Activated naive CD8-positive, alpha-beta T cell treated with anti-CD3 and anti-CD28 coated beads, Interleukin-2, amount 10 ng/mL, durations not matched to agents 7 days and 5 days (primary cell): ENCODE measurements around the gene ZDBF2. TPM values are rescaled to one million over a fixed set of nuclear protein-coding genes. Genes with fewer than 3 reads are reported as not detected.
A peak's percentile ranks its signal among the peaks of the same experiment; 100 is the strongest.
"Not testable (repeated sequence)": the region's sequence is repeated elsewhere in the genome, so short reads cannot be mapped to it uniquely, and the experiment has no call there.

Experiments used
- ATAC-seq: fragments of 150-1000 bp; cut with Tn5 transposase; one replicate; pipeline ENCODE4 v1.10.0; 2021; ENCODE audit warnings: low read depth, moderate library complexity
- POLR2A ChIA-PET: fragments of 350-600 bp; sonication (Branson Sonifier 250); formaldehyde crosslinking; loops from one replicate; lab custom pipeline; 2021; ENCODE audit warnings: antibody characterized with exemption; lab: Charles Lee
- DNase-seq: peaks from one replicate; pipeline ENCODE4 v3.0.0; 2021
- H3K27ac Mint-ChIP-seq: one replicate; pipeline ENCODE4 v1.8.0; 2022; ENCODE audit warnings: mild to moderate bottlenecking, mixed read lengths
- H3K27me3 Mint-ChIP-seq: one replicate; pipeline ENCODE4 v1.8.0; 2022; ENCODE audit warnings: mild to moderate bottlenecking, moderate library complexity, mixed read lengths
- H3K36me3 Mint-ChIP-seq: one replicate; pipeline ENCODE4 v1.8.0; 2021; ENCODE audit warnings: mild to moderate bottlenecking, mixed read lengths
- H3K4me1 Mint-ChIP-seq: one replicate; pipeline ENCODE4 v1.8.0; 2021; ENCODE audit warnings: mixed read lengths
- H3K4me3 Mint-ChIP-seq: one replicate; pipeline ENCODE4 v1.8.0; 2022; ENCODE audit warnings: mild to moderate bottlenecking, moderate library complexity, mixed read lengths
- H3K9me3 Mint-ChIP-seq: one replicate; pipeline ENCODE4 v1.8.0; 2021; ENCODE audit warnings: mixed read lengths
- total RNA-seq, 2 experiments: library from RNA; stranded (reverse); gene quantifications; one replicate each; pipeline ENCODE4 v1.2.3, GENCODE V29; 2021

The ZDBF2 gene
- 10 to 100 TPM; 10.7 to 12.8 TPM for total RNA-seq

GRCh38 chr2:206274434-206275311, at the start of gene ZDBF2:
Gene ZDBF2 (plus strand): TSS chr2:206274663. CDS start chr2:206281850, 7,187 bp downstream.
- peaks cover 54% of the 10 kb centered on the region for H3K27me3 Mint-ChIP-seq

GRCh38 chr2:206225435-206226232, 48.8 kb upstream of the ZDBF2 start:
- H3K4me1 Mint-ChIP-seq = peaks cover 3% of the 10 kb centered on the region
- H3K36me3 Mint-ChIP-seq = no peaks in the 10 kb centered on the region
- DNase-seq (no peak), ATAC-seq (no peak)
- no peaks in the 10 kb centered on the region for H3K9me3 Mint-ChIP-seq
- peaks cover 8% of the 10 kb centered on the region for H3K27me3 Mint-ChIP-seq
- POLR2A ChIA-PET = no interaction called here
- H3K4me3 Mint-ChIP-seq = no peak overlapping the region
- no peak overlapping the region for H3K27ac Mint-ChIP-seq

More at GRCh38 chr2:206274434-206275311, at the start of gene ZDBF2:
- Mint-ChIP-seq H3K36me3 (no peaks in the 10 kb centered on the region), H3K27ac (peak within 1 kb of the TSS; percentile 79), H3K4me3 (peak within 1 kb of the TSS; percentile 88), H3K4me1 (peaks cover 14% of the 10 kb centered on the region), H3K9me3 (no peaks in the 10 kb centered on the region)
- DNase-seq = peak; percentile 76
- peak; percentile 87 for ATAC-seq
- POLR2A ChIA-PET = interaction anchor here (0.5 to 1.3 kb wide), 2 partner anchors 24 to 114 kb away, joined by 4 read pairs; partner anchors contain the start of gene EEF1B2

GRCh38 chr2:206228636-206229035, 45.8 kb upstream of the ZDBF2 start:
- POLR2A ChIA-PET, DNase-seq, H3K27ac Mint-ChIP-seq, H3K27me3 Mint-ChIP-seq, ATAC-seq, H3K4me1 Mint-ChIP-seq, H3K4me3 Mint-ChIP-seq, H3K36me3 Mint-ChIP-seq, H3K9me3 Mint-ChIP-seq: not testable (repeated sequence)

- Mint-ChIP-seq H3K9me3 (no peaks in the 10 kb centered on the region), H3K4me3 (no peak overlapping the region), H3K27ac (no peak overlapping the region), H3K27me3 (peaks cover 4% of the 10 kb centered on the region), H3K36me3 (no peaks in the 10 kb centered on the region), H3K4me1 (peaks cover 5% of the 10 kb centered on the region)
- POLR2A ChIA-PET = no interaction called here
- ATAC-seq = no peak
- DNase-seq = no peak
These were observed 44.8 kb upstream of the ZDBF2 start for GRCh38 chr2:206229642-206230041.

- no peak overlapping the region for H3K4me3 Mint-ChIP-seq
- no peak for ATAC-seq
These were observed 44.3 kb upstream of the ZDBF2 start for GRCh38 chr2:206230060-206230762.

GRCh38 chr2:206231669-206232286, 42.7 kb upstream of the ZDBF2 start:
- peaks cover 2% of the 10 kb centered on the region for H3K27me3 Mint-ChIP-seq
- DNase-seq = no peak
- H3K27ac Mint-ChIP-seq = no peak overlapping the region
- peaks cover 2% of the 10 kb centered on the region for H3K4me1 Mint-ChIP-seq
- H3K9me3 Mint-ChIP-seq = no peaks in the 10 kb centered on the region
- no peak for ATAC-seq
- POLR2A ChIA-PET = no interaction called here
- no peaks in the 10 kb centered on the region for H3K36me3 Mint-ChIP-seq
- H3K4me3 Mint-ChIP-seq = no peak overlapping the region

More at GRCh38 chr2:206230060-206230762, 44.3 kb upstream of the ZDBF2 start:
- H3K27ac Mint-ChIP-seq = no peak overlapping the region
- H3K4me1 Mint-ChIP-seq = peaks cover 5% of the 10 kb centered on the region
- H3K9me3 Mint-ChIP-seq = no peaks in the 10 kb centered on the region
- DNase-seq = no peak
- POLR2A ChIA-PET = no interaction called here
- H3K27me3 Mint-ChIP-seq = peaks cover 4% of the 10 kb centered on the region
- no peaks in the 10 kb centered on the region for H3K36me3 Mint-ChIP-seq

GRCh38 chr2:206232287-206233035, 42.0 kb upstream of the ZDBF2 start:
- Mint-ChIP-seq H3K27ac (no peak overlapping the region), H3K4me3 (peak overlapping the region; percentile 16), H3K9me3 (no peaks in the 10 kb centered on the region), H3K27me3 (peaks cover 2% of the 10 kb centered on the region), H3K36me3 (no peaks in the 10 kb centered on the region), H3K4me1 (peaks cover 2% of the 10 kb centered on the region)
- ATAC-seq (no peak), DNase-seq (no peak)
- POLR2A ChIA-PET = no interaction called here

- Mint-ChIP-seq H3K9me3 (no peaks in the 10 kb centered on the region), H3K27me3 (peaks cover 9% of the 10 kb centered on the region), H3K36me3 (no peaks in the 10 kb centered on the region), H3K27ac (no peak overlapping the region), H3K4me1 (no peaks in the 10 kb centered on the region), H3K4me3 (no peak overlapping the region)
- POLR2A ChIA-PET = no interaction called here
- no peak for ATAC-seq
- no peak for DNase-seq
These were observed 35.3 kb upstream of the ZDBF2 start for GRCh38 chr2:206239157-206239556.

GRCh38 chr2:206240327-206240726, 34.1 kb upstream of the ZDBF2 start:
- Mint-ChIP-seq H3K9me3 (no peaks in the 10 kb centered on the region), H3K27me3 (peaks cover 9% of the 10 kb centered on the region), H3K4me1 (no peaks in the 10 kb centered on the region), H3K27ac (no peak overlapping the region), H3K4me3 (no peak overlapping the region), H3K36me3 (no peaks in the 10 kb centered on the region)
- DNase-seq = no peak
- POLR2A ChIA-PET = no interaction called here
- ATAC-seq = no peak

GRCh38 chr2:206241736-206242135, 32.7 kb upstream of the ZDBF2 start:
- H3K27me3 Mint-ChIP-seq = peaks cover 14% of the 10 kb centered on the region
- H3K27ac Mint-ChIP-seq = no peak overlapping the region
- H3K9me3 Mint-ChIP-seq = no peaks in the 10 kb centered on the region
- no peaks in the 10 kb centered on the region for H3K4me1 Mint-ChIP-seq
- POLR2A ChIA-PET = no interaction called here
- ATAC-seq (no peak), DNase-seq (no peak)
- H3K36me3 Mint-ChIP-seq = no peaks in the 10 kb centered on the region
- no peak overlapping the region for H3K4me3 Mint-ChIP-seq

- Mint-ChIP-seq H3K4me1 (peaks cover 3% of the 10 kb centered on the region), H3K9me3 (no peaks in the 10 kb centered on the region), H3K36me3 (no peaks in the 10 kb centered on the region), H3K27me3 (peaks cover 19% of the 10 kb centered on the region), H3K27ac (no peak overlapping the region), H3K4me3 (no peak overlapping the region)
- DNase-seq (no peak), ATAC-seq (no peak)
- POLR2A ChIA-PET = no interaction called here
These were observed 29.2 kb upstream of the ZDBF2 start for GRCh38 chr2:206245265-206245672.
